AG09319 (cell line): Measurements from ENCODE around the gene ACOX3.
A peak's percentile ranks its signal among the peaks of the same experiment; 100 is the strongest.

Experiments
- DNase-seq: peaks from one replicate; pipeline ENCODE4 v3.0.0-alpha.2; 2010; ENCODE audit warnings: low read depth; ENCODE audit errors: extremely low read depth
- TF ChIP-seq, protein P1 (sequence below): IDR thresholded peaks from 2 replicates; pipeline ENCODE4 v1.5.1; 2011; ENCODE audit warnings: low read depth, mild to moderate bottlenecking, inconsistent platforms, low read length, moderate library complexity

Gene ACOX3

DNA sequence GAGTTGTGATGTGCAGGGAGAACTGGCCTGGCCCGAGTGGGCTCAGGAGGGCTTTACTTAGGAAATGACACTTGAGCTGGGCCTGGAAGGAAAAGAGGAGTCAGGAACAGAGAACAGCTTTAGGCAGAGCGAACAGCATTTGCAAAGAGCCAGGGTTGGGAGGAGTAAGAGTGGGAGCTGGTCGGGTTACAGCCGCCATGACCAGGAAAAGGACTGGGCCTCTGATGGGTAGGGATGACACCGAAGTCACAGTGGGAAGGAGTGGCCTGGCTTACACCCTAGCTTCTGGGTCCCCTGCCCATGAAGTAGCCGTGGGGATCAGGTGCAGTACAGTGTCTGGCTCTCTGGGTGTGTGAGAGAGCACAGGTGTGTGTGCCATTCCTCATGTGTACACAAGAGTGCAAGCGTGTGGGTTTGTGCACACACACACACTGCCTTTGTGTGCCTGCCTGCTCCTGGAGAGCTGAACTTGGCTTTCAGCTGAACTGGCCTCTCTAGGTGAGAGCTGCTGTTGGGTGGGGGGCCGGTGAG lies 31.7 kb upstream of the ACOX3 start:
- DNase-seq = no peak
- TF ChIP-seq, protein P1, sequence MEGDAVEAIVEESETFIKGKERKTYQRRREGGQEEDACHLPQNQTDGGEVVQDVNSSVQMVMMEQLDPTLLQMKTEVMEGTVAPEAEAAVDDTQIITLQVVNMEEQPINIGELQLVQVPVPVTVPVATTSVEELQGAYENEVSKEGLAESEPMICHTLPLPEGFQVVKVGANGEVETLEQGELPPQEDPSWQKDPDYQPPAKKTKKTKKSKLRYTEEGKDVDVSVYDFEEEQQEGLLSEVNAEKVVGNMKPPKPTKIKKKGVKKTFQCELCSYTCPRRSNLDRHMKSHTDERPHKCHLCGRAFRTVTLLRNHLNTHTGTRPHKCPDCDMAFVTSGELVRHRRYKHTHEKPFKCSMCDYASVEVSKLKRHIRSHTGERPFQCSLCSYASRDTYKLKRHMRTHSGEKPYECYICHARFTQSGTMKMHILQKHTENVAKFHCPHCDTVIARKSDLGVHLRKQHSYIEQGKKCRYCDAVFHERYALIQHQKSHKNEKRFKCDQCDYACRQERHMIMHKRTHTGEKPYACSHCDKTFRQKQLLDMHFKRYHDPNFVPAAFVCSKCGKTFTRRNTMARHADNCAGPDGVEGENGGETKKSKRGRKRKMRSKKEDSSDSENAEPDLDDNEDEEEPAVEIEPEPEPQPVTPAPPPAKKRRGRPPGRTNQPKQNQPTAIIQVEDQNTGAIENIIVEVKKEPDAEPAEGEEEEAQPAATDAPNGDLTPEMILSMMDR = no peak

DNA sequence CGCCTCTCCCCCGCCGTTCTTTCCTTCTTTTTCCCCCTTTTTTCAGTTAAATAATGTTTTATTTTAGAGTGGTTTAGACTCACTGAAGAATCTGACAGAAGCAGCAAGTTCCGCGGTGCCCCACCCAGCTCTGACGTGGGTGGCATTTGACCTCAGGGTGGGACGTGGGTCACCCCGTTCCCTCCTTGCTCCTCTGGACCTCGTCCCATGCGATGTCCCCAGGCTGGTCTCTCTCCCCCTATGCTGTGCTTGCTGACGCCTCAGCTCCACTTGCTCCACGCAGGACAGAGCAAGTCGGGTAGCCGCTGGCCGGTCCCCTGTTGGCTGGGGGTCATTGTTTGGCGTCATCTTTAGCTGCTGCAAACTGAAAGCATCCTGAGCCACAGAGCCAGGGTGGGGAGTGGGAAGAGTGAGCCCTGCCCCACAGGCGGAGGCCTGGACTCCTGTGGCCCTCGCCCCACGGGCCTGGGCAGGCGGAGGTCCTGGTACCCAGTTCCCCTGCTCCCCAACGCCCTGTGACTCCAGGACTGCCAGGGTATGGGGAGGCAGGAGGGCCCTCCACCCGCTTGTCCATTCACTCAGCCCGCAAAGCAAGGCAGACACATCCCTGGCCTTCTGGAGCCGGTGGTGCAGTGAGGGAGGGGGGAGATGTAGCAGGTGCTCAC lies 30.8 kb upstream of the ACOX3 start:
- TF ChIP-seq, protein P1 = no peak
- no peak for DNase-seq

DNA sequence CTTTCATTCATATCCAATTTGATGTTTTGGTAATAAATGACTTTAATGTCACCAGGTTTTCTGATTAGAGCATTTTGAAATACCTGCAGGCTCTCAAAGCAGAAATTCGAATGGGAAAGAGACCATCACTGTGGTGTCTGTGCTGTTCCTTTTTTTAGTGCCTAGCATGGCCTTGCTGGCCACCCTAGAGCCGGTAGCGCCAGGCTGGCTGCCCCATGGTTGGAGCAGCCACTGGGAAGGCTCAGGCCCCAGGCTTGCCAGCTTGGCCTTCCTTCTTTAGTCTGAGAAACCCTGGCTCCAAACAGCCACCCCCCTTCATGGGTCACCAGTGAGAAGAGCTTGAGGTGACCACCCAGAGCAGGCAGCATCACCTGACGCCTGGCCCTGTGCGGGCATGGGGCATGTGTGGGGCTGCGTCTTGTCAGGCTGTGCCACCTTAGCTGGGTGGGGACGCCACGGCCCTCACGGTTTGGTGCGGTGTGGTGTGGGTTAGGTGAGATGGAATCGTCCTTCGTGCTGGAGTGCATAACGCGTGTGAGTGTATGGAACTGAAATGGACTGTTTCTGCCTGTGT lies 30.0 kb upstream of the ACOX3 start:
- TF ChIP-seq, protein P1 = no peak
- DNase-seq = no peak

DNA sequence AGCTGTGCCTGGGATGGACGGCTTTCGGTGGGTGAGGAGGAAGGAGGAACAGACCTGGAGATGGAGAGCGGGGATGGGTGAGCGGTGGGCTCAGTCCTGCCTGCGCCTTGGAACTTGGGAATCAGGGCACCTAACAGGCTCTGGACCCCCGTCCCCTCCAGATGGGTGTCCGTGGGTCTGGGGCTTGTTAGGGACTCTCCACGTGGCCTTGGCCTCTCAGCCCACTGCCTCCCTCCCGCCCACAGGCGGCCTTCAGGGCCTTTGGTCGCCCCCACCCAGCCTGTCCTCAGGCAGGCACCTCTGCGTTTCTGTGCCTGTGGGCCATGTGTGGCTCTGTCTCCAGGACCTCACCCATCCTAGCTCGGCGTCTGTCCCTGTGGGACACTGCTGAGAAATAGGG lies 29.0 kb upstream of the ACOX3 start:
- TF ChIP-seq, protein P1 = no peak

DNA sequence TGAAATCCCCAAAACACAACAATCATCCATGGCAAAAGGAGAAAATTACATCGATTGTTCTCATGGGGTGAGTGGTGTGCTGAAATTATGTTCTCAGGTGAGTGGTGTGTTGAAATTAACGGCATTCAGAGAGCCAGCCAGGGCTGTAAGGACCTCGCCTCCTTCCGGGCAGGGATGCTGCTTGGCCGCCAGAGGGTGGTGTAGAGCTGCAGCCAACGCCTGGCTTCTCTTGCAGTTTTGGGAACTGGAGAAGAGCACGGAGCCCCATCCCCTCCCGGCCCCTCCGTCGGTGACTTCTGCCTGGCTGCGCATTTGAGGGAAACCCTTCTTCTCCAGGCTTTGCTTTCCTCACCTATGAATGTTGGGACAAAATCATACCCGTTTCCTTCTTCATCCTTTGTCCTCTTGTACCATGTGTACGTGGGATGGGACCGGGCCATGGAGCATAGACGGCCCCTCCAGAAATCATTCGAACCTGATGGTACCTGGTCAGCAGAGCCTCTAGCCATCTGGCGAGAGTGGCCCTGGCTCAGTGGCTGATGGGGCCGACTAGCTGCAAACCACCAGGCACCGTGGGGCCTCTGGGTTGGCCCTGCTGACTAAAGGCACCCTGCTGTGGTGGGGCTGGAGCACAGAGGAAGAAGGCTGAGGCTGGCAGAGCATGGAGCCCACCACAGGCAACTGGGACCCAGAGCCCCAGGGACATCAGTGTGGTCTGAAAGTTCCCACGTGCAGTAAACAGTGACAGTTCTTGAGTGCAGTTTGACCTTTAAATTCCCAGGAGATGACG lies 28.4 kb upstream of the ACOX3 start:
- peak; percentile 39 for DNase-seq
- TF ChIP-seq, protein P1 = peak; percentile 99

More for the DNA sequence above, 29.0 kb upstream of the ACOX3 start:
- no peak for DNase-seq

DNA sequence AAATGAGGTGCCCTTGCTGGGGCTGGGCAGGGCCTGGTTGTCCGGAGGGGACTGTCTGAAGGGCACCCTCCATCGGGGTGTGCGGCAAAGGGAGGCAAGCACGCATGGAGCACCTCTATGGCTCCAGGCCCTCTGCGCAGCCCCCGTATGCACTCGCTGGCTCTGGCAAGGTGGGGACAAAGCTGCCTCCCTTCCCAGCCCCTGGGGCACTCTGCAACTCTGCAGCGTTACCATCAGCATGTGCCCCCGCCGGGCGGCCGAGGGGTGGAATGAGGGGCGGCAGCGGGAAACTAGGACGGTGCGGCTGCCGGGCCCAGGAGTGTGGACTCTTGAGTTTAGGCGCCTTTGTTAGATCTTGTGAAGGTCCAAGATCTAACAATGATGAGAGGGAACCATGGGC lies 26.5 kb upstream of the ACOX3 start:
- no peak for DNase-seq
- TF ChIP-seq, protein P1 = no peak
